GM23248 (cell line): ENCODE data around the gene RINL.

Experiments
- EZH2 ChIP-seq: fragments of 200-600 bp; sonication (generic); IDR thresholded peaks from 2 replicates; pipeline ENCODE4 v1.6.1; 2018; ENCODE audit warnings: antibody characterized with exemption, mild to moderate bottlenecking; ENCODE audit not compliant: insufficient read depth, poor library complexity, severe bottlenecking
- EZH2phosphoT487 ChIP-seq: fragments of 200-600 bp; sonication (generic); IDR thresholded peaks from 2 replicates; pipeline ENCODE4 v1.6.1; 2018; ENCODE audit warnings: antibody characterized with exemption, moderate library complexity, mild to moderate bottlenecking, low read depth; ENCODE audit not compliant: insufficient read depth

DNA sequence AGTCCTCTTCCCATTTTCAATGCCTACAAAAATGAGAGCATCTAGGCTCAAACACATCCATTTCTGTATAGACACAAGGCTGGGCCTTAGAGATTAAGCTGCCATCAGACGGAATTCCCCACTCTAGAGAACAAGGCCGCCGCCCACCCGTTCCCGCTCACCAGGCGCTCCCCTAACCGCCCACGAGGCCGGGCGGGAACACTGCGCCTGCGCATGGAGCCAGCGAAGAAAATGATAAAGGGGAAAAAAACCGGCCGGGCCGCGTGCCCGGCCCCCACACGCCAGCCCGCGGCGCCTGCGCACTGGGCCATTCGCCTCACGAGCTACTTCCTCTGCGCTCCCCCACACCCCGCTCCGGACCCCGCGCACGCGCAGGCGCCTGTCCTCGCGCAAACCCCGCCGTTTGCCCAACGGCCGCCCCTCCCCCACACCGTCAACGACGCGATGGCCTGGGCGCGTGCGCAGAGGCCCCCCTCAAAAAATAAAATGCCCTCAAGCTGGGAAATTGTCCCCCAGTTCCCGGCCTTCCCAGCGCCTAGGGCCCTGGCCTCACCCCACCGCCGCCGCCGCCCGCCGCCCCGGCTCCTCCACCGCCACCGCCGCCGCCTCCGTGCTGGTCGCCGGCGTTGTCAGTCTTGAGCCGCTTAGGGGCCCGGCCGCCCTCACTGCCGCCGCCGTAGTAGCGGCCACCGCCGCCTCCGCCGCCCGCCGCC is 28.8 kb downstream of the RINL start:
- TF ChIP-seq EZH2 (no peak), EZH2phosphoT487 (no peak)
